Measurements from ENCODE around the gene IL16. TPM values are rescaled to one million over a fixed set of nuclear protein-coding genes. Genes with fewer than 3 reads are reported as not detected.
A peak's percentile ranks its signal among the peaks of the same experiment; 100 is the strongest.

IL16 gene
- total RNA-seq, 3 donors from 2014 or later (not counting 1 experiment from before 2014, with no cell fraction given) = 98.1 to 153 (median 114) TPM

- Histone ChIP-seq H3K4me3 (ENCODE audit: low read length) (no peak overlapping the region), H3K27me3 (ENCODE audit: control insufficient read depth, insufficient read depth, low read length) (no peaks in the 10 kb centered on the region), H3K9me3 (ENCODE audit: control insufficient read depth, insufficient read depth, low read length) (peaks cover 3% of the 10 kb centered on the region), H3K27ac (ENCODE audit: low read length) (no peak overlapping the region), H3K4me1 (ENCODE audit: control insufficient read depth, insufficient read depth, low read length) (no peaks in the 10 kb centered on the region), H3K36me3 (ENCODE audit: control insufficient read depth, insufficient read depth, low read length) (no peaks in the 10 kb centered on the region)
- 94% methylated on average over 3 of the region's 4 CpGs for WGBS (ENCODE audit: insufficient coverage)
- peaks cover 4 to 5% of the 10 kb centered on the region in 2 donors for H3K9me3 Mint-ChIP-seq
- no peaks in the 10 kb centered on the region for H3K27me3 Mint-ChIP-seq (ENCODE audit: low read depth in 2 of 2)
- TF ChIP-seq CTCF (IDR thresholded peaks at IDR 0.05) = no peak
- no peak overlapping the region for H3K4me3 Mint-ChIP-seq
- H3K27ac Mint-ChIP-seq = no peak overlapping the region
- H3K4me1 Mint-ChIP-seq = peaks cover 9 to 12% of the 10 kb centered on the region in 2 donors
- ATAC-seq (no peak), DNase-seq (no peak)
- H3K36me3 Mint-ChIP-seq = peaks cover 9% of the 10 kb centered on the region
- intact Hi-C loops (cut with micrococcal nuclease) = loop anchor here (2.0 kb wide), 1 partner anchor 23 kb away; no protein-coding TSS in a partner anchor
These were observed 77.6 kb downstream of the IL16 start for GRCh38 chr15:81274255-81274654.

DNA sequence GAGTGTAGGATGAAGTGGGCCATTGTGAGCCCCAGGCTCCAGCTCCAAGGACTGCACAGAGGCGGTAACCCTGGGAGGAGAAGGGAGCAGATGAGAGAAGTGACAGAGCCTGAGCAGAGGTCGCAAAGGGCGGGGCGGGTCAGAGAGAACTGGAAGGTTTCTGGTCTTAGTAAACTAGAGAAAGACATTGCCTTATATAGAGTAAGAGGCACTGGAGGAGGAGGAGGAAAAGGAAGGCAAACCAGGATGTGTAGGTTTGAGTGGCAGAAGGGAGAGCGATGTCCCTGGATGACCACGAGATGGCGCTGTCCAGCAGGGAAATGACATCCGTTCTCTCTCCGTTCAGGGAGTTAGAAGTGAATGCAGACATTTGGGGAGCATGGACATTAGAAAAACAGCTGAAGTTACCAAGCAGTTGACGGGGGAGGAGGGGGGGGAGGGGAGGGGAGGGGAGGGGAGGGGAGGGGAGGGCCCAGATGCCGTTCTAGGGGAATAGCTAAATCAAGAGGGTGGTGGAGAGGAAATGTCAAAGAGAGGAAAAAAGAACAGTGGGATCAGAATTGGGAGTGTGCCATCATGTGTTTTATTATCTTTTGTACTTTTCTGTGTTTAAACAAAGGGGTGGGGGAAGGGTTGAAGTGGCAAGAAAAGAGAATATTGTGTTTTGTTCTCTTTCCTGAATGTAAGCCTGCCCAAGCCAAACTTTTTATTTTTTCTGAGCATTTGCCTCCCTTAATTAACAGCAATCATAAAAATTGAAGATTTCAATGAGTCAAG is 78.4 kb downstream of the IL16 start:
- no peaks in the 10 kb centered on the region for H3K27me3 Mint-ChIP-seq (ENCODE audit: low read depth in 2 of 2)
- ATAC-seq (peak; percentile 89 to 97 (median 95)), DNase-seq (peak; percentile 71 to 94)
- Histone ChIP-seq H3K27ac (ENCODE audit: low read length) (no peak overlapping the region), H3K36me3 (ENCODE audit: control insufficient read depth, insufficient read depth, low read length) (no peaks in the 10 kb centered on the region), H3K27me3 (ENCODE audit: control insufficient read depth, insufficient read depth, low read length) (no peaks in the 10 kb centered on the region), H3K9me3 (ENCODE audit: control insufficient read depth, insufficient read depth, low read length) (peaks cover 3% of the 10 kb centered on the region), H3K4me1 (ENCODE audit: control insufficient read depth, insufficient read depth, low read length) (no peaks in the 10 kb centered on the region), H3K4me3 (ENCODE audit: low read length) (no peak overlapping the region)
- intact Hi-C loops (cut with micrococcal nuclease) = loop anchor here (1.0 to 2.0 kb wide), 3 partner anchors 22 to 125 kb away; no protein-coding TSS in a partner anchor
- TF ChIP-seq CTCF (IDR thresholded peaks at IDR 0.05) = peak; percentile 75
- H3K4me1 Mint-ChIP-seq = peaks cover 9 to 12% of the 10 kb centered on the region in 2 donors
- no peak overlapping the region for H3K4me3 Mint-ChIP-seq
- 15% methylated on average over 10 of the region's 11 CpGs for WGBS (ENCODE audit: insufficient coverage)
- peak overlapping the region; percentile 11 to 77 for H3K27ac Mint-ChIP-seq
- H3K9me3 Mint-ChIP-seq = peaks cover 4 to 5% of the 10 kb centered on the region in 2 donors
- H3K36me3 Mint-ChIP-seq = peaks cover 9% of the 10 kb centered on the region

- Mint-ChIP-seq H3K4me3 (no peak overlapping the region), H3K27me3 (ENCODE audit: low read depth in 2 of 2) (no peaks in the 10 kb centered on the region), H3K27ac (peak overlapping the region in 1 of 2 donors; percentile 11), H3K36me3 (peaks cover 9% of the 10 kb centered on the region), H3K9me3 (peaks cover 4 to 5% of the 10 kb centered on the region in 2 donors), H3K4me1 (peaks cover 9 to 12% of the 10 kb centered on the region in 2 donors)
- 99% methylated on average over 3 of the region's 3 CpGs for WGBS (ENCODE audit: insufficient coverage)
- Histone ChIP-seq H3K36me3 (ENCODE audit: control insufficient read depth, insufficient read depth, low read length) (no peaks in the 10 kb centered on the region), H3K27ac (ENCODE audit: low read length) (no peak overlapping the region), H3K4me1 (ENCODE audit: control insufficient read depth, insufficient read depth, low read length) (no peaks in the 10 kb centered on the region), H3K4me3 (ENCODE audit: low read length) (no peak overlapping the region), H3K9me3 (ENCODE audit: control insufficient read depth, insufficient read depth, low read length) (peaks cover 3% of the 10 kb centered on the region), H3K27me3 (ENCODE audit: control insufficient read depth, insufficient read depth, low read length) (no peaks in the 10 kb centered on the region)
- DNase-seq (no peak), ATAC-seq (no peak)
- intact Hi-C loops (cut with micrococcal nuclease) = loop anchor here (1.0 to 2.0 kb wide), 3 partner anchors 21 to 124 kb away; no protein-coding TSS in a partner anchor
- TF ChIP-seq CTCF (IDR thresholded peaks at IDR 0.05) = no peak
These were observed 79.2 kb downstream of the IL16 start for GRCh38 chr15:81275711-81276392.

Data from natural killer cell (primary cell).